Measurements from ENCODE around the gene ANXA6. TPM values are rescaled to one million over a fixed set of nuclear protein-coding genes. Genes with fewer than 3 reads are reported as not detected.

ANXA6 gene
- total and polyA plus RNA-seq, 2 donors (not counting 1 experiment from before 2014, with no cell fraction given): 136 to 300 TPM

DNA sequence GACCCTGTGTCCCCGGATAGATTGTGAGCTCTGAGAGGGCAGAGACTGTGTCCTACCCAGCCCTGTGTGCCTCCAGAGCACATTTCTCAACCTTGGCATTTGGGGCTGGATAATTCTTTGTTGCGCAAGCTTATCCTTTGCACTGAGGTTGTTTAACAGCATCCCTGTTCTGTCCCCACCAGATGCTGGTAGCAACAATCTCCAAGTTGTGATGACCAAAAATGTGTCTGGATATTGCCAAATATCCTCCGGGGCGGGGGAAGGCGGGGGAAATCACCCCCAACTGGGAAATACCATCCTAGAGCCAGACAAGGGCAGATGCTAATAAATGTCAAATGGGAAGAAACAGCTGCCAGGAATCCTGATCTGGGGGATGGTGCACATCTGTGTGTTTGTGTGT is 52.8 kb downstream of the ANXA6 start:
- peaks cover 26% of the 10 kb centered on the region for H3K4me1 Mint-ChIP-seq
- Histone ChIP-seq H3K9me3 (ENCODE audit: control extremely low read depth in 1 of 3, control insufficient read depth in 2 of 3, insufficient read depth in 1 of 3, low read length in 2 of 3) (peaks cover 0 to 4% (median 0%) of the 10 kb centered on the region in 3 donors), H3K9ac (ENCODE audit: low read length) (no peak overlapping the region), H3K4me2 (replicated peaks; ENCODE audit: low read depth, low read length, poor library complexity, severe bottlenecking) (no peak overlapping the region), H3K27ac (ENCODE audit: low read length in 2 of 2) (no peak overlapping the region), H3K79me2 (ENCODE audit: control insufficient read depth, insufficient read depth, low read length) (peaks cover 8% of the 10 kb centered on the region), H3K27me3 (replicated peaks in 1 of 4; ENCODE audit: control extremely low read depth in 1 of 4, control insufficient read depth in 3 of 4, insufficient read depth in 4 of 4, low read length in 3 of 4) (no peaks in the 10 kb centered on the region), H3K4me3 (ENCODE audit: control extremely low read depth in 1 of 5, extremely low read depth in 1 of 5, insufficient read depth in 1 of 5, low read depth in 2 of 5, low read length in 4 of 5) (no peak overlapping the region), H3K36me3 (replicated peaks in 1 of 2; ENCODE audit: control extremely low read depth in 1 of 2, control insufficient read depth in 1 of 2, extremely low read depth in 1 of 2, insufficient read depth in 2 of 2, low read length in 1 of 2) (peaks cover 10 to 96% of the 10 kb centered on the region in 2 experiments), H2AFZ (ENCODE audit: insufficient read depth, low read depth, low read length, poor library complexity, severe bottlenecking) (no peak overlapping the region), H3K4me1 (ENCODE audit: control insufficient read depth in 2 of 2, insufficient read depth in 2 of 2, low read length in 2 of 2) (peaks cover 0 to 6% of the 10 kb centered on the region in 2 donors), H4K20me1 (ENCODE audit: control insufficient read depth, insufficient read depth, low read length, poor library complexity, severe bottlenecking) (peaks cover 26% of the 10 kb centered on the region)
- POLR2A ChIA-PET: no interaction called here
- CTCF ChIA-PET: interaction anchor here (0.9 to 48.0 kb wide), 5 partner anchors 8 to 54 kb away, joined by 3 to 1701 read pairs (median 21); partner anchors contain the start of gene ANXA6
- H3K4me3 Mint-ChIP-seq: no peak overlapping the region
- intact Hi-C loops (cut with micrococcal nuclease): no loop called here
- TF ChIP-seq EZH2 (IDR thresholded peaks at IDR 0.05; ENCODE audit: borderline replicate concordance, insufficient read depth, low read depth, low read length, poor library complexity, severe bottlenecking) (no peak), CTCF (IDR thresholded peaks at IDR 0.05) (no peak)
- ATAC-seq (ENCODE audit: low read depth) (no peak), DNase-seq (no peak)
- H3K27ac Mint-ChIP-seq: peak overlapping the region; percentile 37
- no peaks in the 10 kb centered on the region for H3K9me3 Mint-ChIP-seq (ENCODE audit: insufficient read depth)
- H3K27me3 Mint-ChIP-seq: no peaks in the 10 kb centered on the region
- 89% methylated on average over 1 of the region's 5 CpGs for WGBS (ENCODE audit: insufficient coverage)

DNA sequence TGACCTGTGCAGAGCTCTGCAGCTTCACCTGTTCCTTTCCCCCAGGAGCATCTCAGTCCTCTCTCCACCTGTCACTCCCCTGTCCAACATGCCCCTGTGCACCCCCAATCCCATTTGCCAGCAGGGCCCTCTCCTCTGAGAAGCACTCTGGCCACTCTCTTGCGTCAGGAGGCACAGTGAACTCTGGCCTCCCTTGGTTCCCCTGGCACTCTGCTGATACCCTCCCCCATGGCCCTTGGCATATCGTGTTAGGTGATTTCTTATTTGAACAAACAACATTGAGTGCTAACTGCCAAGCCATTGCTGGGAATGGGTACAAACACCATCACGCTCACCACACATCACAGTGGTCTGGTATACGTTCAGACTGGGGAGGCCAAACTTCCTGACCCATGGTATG is 55.8 kb downstream of the ANXA6 start:
- Mint-ChIP-seq H3K9me3 (ENCODE audit: insufficient read depth) (no peaks in the 10 kb centered on the region), H3K4me1 (peaks cover 52% of the 10 kb centered on the region), H3K27me3 (no peaks in the 10 kb centered on the region), H3K27ac (peak overlapping the region; percentile 60), H3K4me3 (no peak overlapping the region)
- H3K36me3 ChIP-seq (replicated peaks in 1 of 2; ENCODE audit: control extremely low read depth in 1 of 2, control insufficient read depth in 1 of 2, extremely low read depth in 1 of 2, insufficient read depth in 2 of 2, low read length in 1 of 2): peaks cover 4 to 77% of the 10 kb centered on the region in 2 experiments
- no peak overlapping the region for H3K4me2 ChIP-seq (replicated peaks; ENCODE audit: low read depth, low read length, poor library complexity, severe bottlenecking)
- peak overlapping the region in 1 of 2 donors; percentile 34 for H3K27ac ChIP-seq (ENCODE audit: low read length in 2 of 2)
- H3K79me2 ChIP-seq (ENCODE audit: control insufficient read depth, insufficient read depth, low read length): no peaks in the 10 kb centered on the region
- ChIA-PET POLR2A (no interaction called here), CTCF (interaction anchor here (1.8 to 2.5 kb wide), 3 partner anchors 14 to 63 kb away, joined by 6 to 13 read pairs (median 10); no protein-coding TSS in a partner anchor)
- ATAC-seq (ENCODE audit: low read depth) (no peak), DNase-seq (no peak)
- no peak overlapping the region for H3K4me3 ChIP-seq (ENCODE audit: control extremely low read depth in 1 of 5, extremely low read depth in 1 of 5, insufficient read depth in 1 of 5, low read depth in 2 of 5, low read length in 4 of 5)
- peaks cover 0 to 4% (median 0%) of the 10 kb centered on the region in 3 donors for H3K9me3 ChIP-seq (ENCODE audit: control extremely low read depth in 1 of 3, control insufficient read depth in 2 of 3, insufficient read depth in 1 of 3, low read length in 2 of 3)
- WGBS (ENCODE audit: insufficient coverage): 100% methylated on average over 1 of the region's 4 CpGs
- no peaks in the 10 kb centered on the region for H3K27me3 ChIP-seq (replicated peaks in 1 of 4; ENCODE audit: control extremely low read depth in 1 of 4, control insufficient read depth in 3 of 4, insufficient read depth in 4 of 4, low read length in 3 of 4)
- no peak overlapping the region for H3K9ac ChIP-seq (ENCODE audit: low read length)
- no peak overlapping the region for H2AFZ ChIP-seq (ENCODE audit: insufficient read depth, low read depth, low read length, poor library complexity, severe bottlenecking)
- peaks cover 4% of the 10 kb centered on the region for H4K20me1 ChIP-seq (ENCODE audit: control insufficient read depth, insufficient read depth, low read length, poor library complexity, severe bottlenecking)
- TF ChIP-seq EZH2 (IDR thresholded peaks at IDR 0.05; ENCODE audit: borderline replicate concordance, insufficient read depth, low read depth, low read length, poor library complexity, severe bottlenecking) (no peak), CTCF (IDR thresholded peaks at IDR 0.05) (no peak)
- peaks cover 22 to 35% of the 10 kb centered on the region in 2 donors for H3K4me1 ChIP-seq (ENCODE audit: control insufficient read depth in 2 of 2, insufficient read depth in 2 of 2, low read length in 2 of 2)
- intact Hi-C loops (cut with micrococcal nuclease): no loop called here

Data from B cell (primary cell).